H9 (cell line): Measurements from ENCODE around the gene CLIP1. TPM values are rescaled to one million over a fixed set of nuclear protein-coding genes. Genes with fewer than 3 reads are reported as not detected.

Source experiments
- DNase-seq: peaks from one replicate; pipeline ENCODE4 v3.0.0-alpha.2; 2017
- H2AFZ ChIP-seq: one replicate; pipeline ENCODE4 v1.6.1; 2013; ENCODE audit warnings: mild to moderate bottlenecking, low read length, control low read depth, moderate library complexity
- H2AK5ac ChIP-seq: 2 replicates; pipeline ENCODE4 v1.6.1; 2013; ENCODE audit warnings: low read length, control low read depth, mixed read lengths; ENCODE audit not compliant: insufficient read length
- H2BK120ac ChIP-seq: one replicate; pipeline ENCODE4 v1.6.1; 2013; ENCODE audit warnings: low read depth, mild to moderate bottlenecking, low read length, control low read depth, inconsistent platforms; ENCODE audit not compliant: poor library complexity, severe bottlenecking
- H2BK12ac ChIP-seq: 2 replicates; pipeline ENCODE4 v1.6.1; 2013; ENCODE audit warnings: low read length, control low read depth, mixed read lengths, low read depth; ENCODE audit not compliant: insufficient read length
- H2BK15ac ChIP-seq: 2 replicates; pipeline ENCODE4 v1.6.1; 2013; ENCODE audit warnings: low read depth, low read length, control low read depth
- H2BK20ac ChIP-seq: one replicate; pipeline ENCODE4 v1.6.1; 2013; ENCODE audit warnings: low read depth, mild to moderate bottlenecking, low read length, control low read depth, inconsistent platforms; ENCODE audit not compliant: poor library complexity, severe bottlenecking
- H2BK5ac ChIP-seq: 2 replicates; pipeline ENCODE4 v1.6.1; 2013; ENCODE audit warnings: low read length, control low read depth, mixed read lengths; ENCODE audit not compliant: insufficient read length
- H3K14ac ChIP-seq: 2 replicates; pipeline ENCODE4 v1.6.1; 2013; ENCODE audit warnings: low read length, control low read depth; ENCODE audit not compliant: insufficient read depth
- H3K18ac ChIP-seq: 2 replicates; pipeline ENCODE4 v1.6.1; 2013; ENCODE audit warnings: low read depth, mild to moderate bottlenecking, mixed read lengths, low read length, control low read depth; ENCODE audit not compliant: insufficient read length
- H3K23ac ChIP-seq: 2 replicates; pipeline ENCODE4 v1.6.1; 2013; ENCODE audit warnings: low read length, control low read depth, mixed read lengths, low read depth; ENCODE audit not compliant: insufficient read length
- H3K23me2 ChIP-seq: 2 replicates; pipeline ENCODE4 v1.6.1; 2013; ENCODE audit warnings: low read depth, mild to moderate bottlenecking, mixed read lengths, low read length, control low read depth; ENCODE audit not compliant: insufficient read length, poor library complexity, severe bottlenecking
- H3K27ac ChIP-seq: 2 replicates; pipeline ENCODE4 v1.5.1; 2013; ENCODE audit warnings: low read length, control low read depth, mixed read lengths, low read depth; ENCODE audit not compliant: insufficient read length
- H3K27me3 ChIP-seq: 2 replicates; pipeline ENCODE4 v1.6.1; 2013; ENCODE audit warnings: low read length, control low read depth, inconsistent platforms; ENCODE audit not compliant: insufficient read depth
- H3K4ac ChIP-seq: 2 replicates; pipeline ENCODE4 v1.6.1; 2013; ENCODE audit warnings: low read depth, mild to moderate bottlenecking, control low read depth, inconsistent platforms, low read length, moderate library complexity
- H3K4me1 ChIP-seq: 2 replicates; pipeline ENCODE4 v1.6.1; 2013; ENCODE audit warnings: low read length, control low read depth, inconsistent platforms; ENCODE audit not compliant: insufficient read depth
- H3K4me2 ChIP-seq: 2 replicates; pipeline ENCODE4 v1.6.1; 2013; ENCODE audit warnings: low read length, control low read depth, mixed read lengths; ENCODE audit not compliant: insufficient read length, insufficient read depth
- H3K56ac ChIP-seq: 2 replicates; pipeline ENCODE4 v1.6.1; 2013; ENCODE audit warnings: low read depth, mild to moderate bottlenecking, mixed read lengths, low read length, control low read depth; ENCODE audit not compliant: insufficient read length
- H3K79me1 ChIP-seq: 2 replicates; pipeline ENCODE4 v1.6.1; 2013; ENCODE audit warnings: low read depth, mild to moderate bottlenecking, moderate library complexity, low read length, control low read depth, inconsistent platforms; ENCODE audit not compliant: insufficient read depth, poor library complexity, severe bottlenecking
- H3K79me2 ChIP-seq: 2 replicates; pipeline ENCODE4 v1.6.1; 2013; ENCODE audit warnings: low read length, control low read depth, inconsistent platforms; ENCODE audit not compliant: insufficient read depth
- H3K9ac ChIP-seq: 2 replicates; pipeline ENCODE4 v1.6.1; 2013; ENCODE audit warnings: low read length, control low read depth, mixed read lengths; ENCODE audit not compliant: insufficient read length; ENCODE audit errors: extremely low read depth
- H3K9me3 ChIP-seq: one replicate; pipeline ENCODE4 v1.6.1; 2013; ENCODE audit warnings: low read depth, low read length, inconsistent platforms; ENCODE audit not compliant: control insufficient read depth
- H3T11ph ChIP-seq: one replicate; pipeline ENCODE4 v1.6.1; 2013; ENCODE audit warnings: mild to moderate bottlenecking, low read length, control low read depth, inconsistent platforms
- H4K20me1 ChIP-seq: one replicate; pipeline ENCODE4 v1.6.1; 2013; ENCODE audit not compliant: control insufficient read depth, insufficient read length, insufficient read depth
- H4K5ac ChIP-seq: 2 replicates; pipeline ENCODE4 v1.6.1; 2013; ENCODE audit warnings: low read depth, mild to moderate bottlenecking, mixed read lengths, low read length, control low read depth; ENCODE audit not compliant: insufficient read length
- H4K8ac ChIP-seq: replicated peaks from 2 replicates; pipeline ENCODE4 v1.6.1; 2013; ENCODE audit warnings: low read length, control low read depth, mixed read lengths, low read depth; ENCODE audit not compliant: insufficient read length
- H4K91ac ChIP-seq: 2 replicates; pipeline ENCODE4 v1.6.1; 2013; ENCODE audit warnings: low read depth, mild to moderate bottlenecking, moderate library complexity, mixed read lengths, low read length, control low read depth; ENCODE audit not compliant: insufficient read length
- H3K27ac Mint-ChIP-seq, 3 experiments: 2 replicates in 2 of 3; 3 replicates in 1 of 3; pipeline ENCODE4 v1.8.0; 2020 to 2021; ENCODE audit warnings: mixed read lengths in 3 of 3, mild to moderate bottlenecking in 1 of 3, moderate library complexity in 1 of 3
- H3K27me3 Mint-ChIP-seq: 2 replicates; pipeline ENCODE4 v1.8.0; 2021; ENCODE audit warnings: low read depth, mild to moderate bottlenecking, moderate library complexity, mixed read lengths
- H3K36me3 Mint-ChIP-seq, 3 experiments: 2 replicates in 2 of 3; 3 replicates in 1 of 3; pipeline ENCODE4 v1.8.0; 2020 to 2021; ENCODE audit warnings: low read depth in 3 of 3, mixed read lengths in 3 of 3; ENCODE audit not compliant: insufficient read depth in 1 of 3
- H3K4me1 Mint-ChIP-seq, 2 experiments: 2 replicates each; pipeline ENCODE4 v1.8.0; 2020; ENCODE audit warnings: mixed read lengths in 2 of 2
- H3K4me3 Mint-ChIP-seq, 2 experiments: 2 replicates in 1 of 2; 3 replicates in 1 of 2; pipeline ENCODE4 v1.8.0; 2020 to 2021; ENCODE audit warnings: mild to moderate bottlenecking in 2 of 2, mixed read lengths in 2 of 2, moderate library complexity in 1 of 2
- H3K9me3 Mint-ChIP-seq, 2 experiments: 2 replicates in 1 of 2; 3 replicates in 1 of 2; pipeline ENCODE4 v1.8.0; 2020; ENCODE audit warnings: mild to moderate bottlenecking in 2 of 2, mixed read lengths in 2 of 2, moderate library complexity in 1 of 2
- WGBS: extraction: QIAGEN DNeasy Blood & Tissue Kit; methylation state at CpG from one replicate; pipeline ENCODE4 v1.1.7; 2013; ENCODE audit warnings: missing lambda C conversion rate, low lambda C conversion rate, mixed read lengths; ENCODE audit not compliant: insufficient read length; ENCODE audit errors: extremely low coverage; 5-methylcytosine and 5-hydroxymethylcytosine counted together
- total RNA-seq: library from RNA; stranded (reverse); gene quantifications from 2 replicates; pipeline ENCODE4 v1.2.1, GENCODE V29; 2021
- TF ChIP-seq, protein P1 (sequence below): fragments of 200-600 bp; sonication (generic); conservative IDR thresholded peaks from 3 replicates; pipeline ENCODE4 v1.8.0; 2021; ENCODE audit warnings: antibody characterized with exemption, mild to moderate bottlenecking

The CLIP1 gene
- total RNA-seq, 1 experiment from 2014 or later = 23.6 TPM

DNA sequence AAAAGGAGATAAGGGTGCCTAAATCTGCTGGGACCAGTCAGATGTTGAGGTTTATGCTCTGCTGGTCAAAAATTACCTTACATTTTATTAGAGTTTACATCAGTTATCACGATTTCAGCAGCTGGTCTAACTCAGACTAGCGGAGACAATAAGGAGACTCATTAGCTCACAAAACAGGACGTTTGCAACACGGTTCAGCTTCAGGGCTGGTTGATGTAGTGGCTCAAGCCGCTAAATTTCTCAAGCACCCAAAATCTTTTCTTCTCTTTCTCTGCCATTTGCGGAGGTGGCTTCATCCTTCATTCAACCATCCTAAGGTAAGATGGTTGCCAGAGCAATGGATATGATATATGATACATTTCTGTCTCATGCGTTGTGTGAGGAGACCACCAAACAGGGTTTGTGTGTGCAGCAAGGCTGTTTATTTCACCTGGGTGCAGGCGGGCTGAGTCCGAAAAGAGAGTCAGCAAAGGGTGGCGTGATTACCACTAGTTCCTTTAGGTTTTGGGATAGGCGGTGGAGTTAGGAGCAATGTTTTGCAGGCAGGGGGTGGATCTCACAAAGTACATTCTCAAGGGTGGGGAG, 30.3 kb upstream of the CLIP1 start:
- Histone ChIP-seq H3K18ac (no peak overlapping the region), H2AK5ac (no peak overlapping the region), H4K20me1 (no peaks in the 10 kb centered on the region), H3K79me2 (no peaks in the 10 kb centered on the region), H2BK12ac (no peak overlapping the region), H3K56ac (no peak overlapping the region), H3K79me1 (no peaks in the 10 kb centered on the region), H3K4me2 (no peak overlapping the region), H4K8ac (no peak overlapping the region), H3K4ac (no peak overlapping the region), H2BK5ac (no peak overlapping the region), H2BK120ac (no peak overlapping the region), H3K9ac (no peak overlapping the region), H2BK20ac (no peak overlapping the region), H3K23me2 (no peaks in the 10 kb centered on the region), H4K91ac (no peak overlapping the region), H3K9me3 (no peaks in the 10 kb centered on the region), H3K23ac (no peak overlapping the region), H4K5ac (no peak overlapping the region), H3K27ac (no peak overlapping the region), H3K14ac (no peak overlapping the region), H3K4me1 (no peaks in the 10 kb centered on the region), H3K27me3 (no peaks in the 10 kb centered on the region), H2BK15ac (no peak overlapping the region), H3T11ph (no peak overlapping the region), H2AFZ (no peak overlapping the region)
- Mint-ChIP-seq H3K4me1 (peaks cover 2 to 4% of the 10 kb centered on the region in 2 experiments; a peak in 3 of 4 replicates), H3K9me3 (no peaks in the 10 kb centered on the region), H3K27me3 (no peaks in the 10 kb centered on the region), H3K27ac (peak overlapping the region in 1 of 3 experiments; percentile 67; a peak in 1 of 7 replicates), H3K4me3 (no peak overlapping the region), H3K36me3 (no peaks in the 10 kb centered on the region)
- no CpG with 5 or more reads among the region's 11 CpGs for WGBS
- no peak for DNase-seq
- TF ChIP-seq, protein P1, sequence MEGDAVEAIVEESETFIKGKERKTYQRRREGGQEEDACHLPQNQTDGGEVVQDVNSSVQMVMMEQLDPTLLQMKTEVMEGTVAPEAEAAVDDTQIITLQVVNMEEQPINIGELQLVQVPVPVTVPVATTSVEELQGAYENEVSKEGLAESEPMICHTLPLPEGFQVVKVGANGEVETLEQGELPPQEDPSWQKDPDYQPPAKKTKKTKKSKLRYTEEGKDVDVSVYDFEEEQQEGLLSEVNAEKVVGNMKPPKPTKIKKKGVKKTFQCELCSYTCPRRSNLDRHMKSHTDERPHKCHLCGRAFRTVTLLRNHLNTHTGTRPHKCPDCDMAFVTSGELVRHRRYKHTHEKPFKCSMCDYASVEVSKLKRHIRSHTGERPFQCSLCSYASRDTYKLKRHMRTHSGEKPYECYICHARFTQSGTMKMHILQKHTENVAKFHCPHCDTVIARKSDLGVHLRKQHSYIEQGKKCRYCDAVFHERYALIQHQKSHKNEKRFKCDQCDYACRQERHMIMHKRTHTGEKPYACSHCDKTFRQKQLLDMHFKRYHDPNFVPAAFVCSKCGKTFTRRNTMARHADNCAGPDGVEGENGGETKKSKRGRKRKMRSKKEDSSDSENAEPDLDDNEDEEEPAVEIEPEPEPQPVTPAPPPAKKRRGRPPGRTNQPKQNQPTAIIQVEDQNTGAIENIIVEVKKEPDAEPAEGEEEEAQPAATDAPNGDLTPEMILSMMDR = no peak
